Vagina (tissue), 2 donors: Measurements from ENCODE around the gene MACROD2.

Experiments used
- POLR2A ChIP-seq, 2 donors: fragments of 450-650 bp; IDR thresholded peaks; one replicate each; pipeline ENCODE4 v1.6.1; 2017; ENCODE audit warnings: antibody characterized with exemption in 2 of 2, mild to moderate bottlenecking in 2 of 2, moderate library complexity in 2 of 2
- POLR2AphosphoS5 ChIP-seq, 2 donors: sonication (generic); formaldehyde crosslinking; IDR thresholded peaks; one replicate each; pipeline ENCODE4 v1.9.0; 2017; ENCODE audit warnings: antibody characterized with exemption in 2 of 2, mild to moderate bottlenecking in 2 of 2, low read depth in 1 of 2; ENCODE audit not compliant: insufficient read depth in 1 of 2
- TF ChIP-seq, protein P1 (sequence below), 3 experiments: fragments of 450-650 bp in 2 of 3; fragments of 200-600 bp in 1 of 3; sonication (generic) in 1 of 3; IDR thresholded peaks; one replicate each; pipeline ENCODE4 v1.5.1; 2017 to 2019; ENCODE audit warnings: antibody characterized with exemption in 3 of 3, mild to moderate bottlenecking in 2 of 3, moderate library complexity in 2 of 3

DNA sequence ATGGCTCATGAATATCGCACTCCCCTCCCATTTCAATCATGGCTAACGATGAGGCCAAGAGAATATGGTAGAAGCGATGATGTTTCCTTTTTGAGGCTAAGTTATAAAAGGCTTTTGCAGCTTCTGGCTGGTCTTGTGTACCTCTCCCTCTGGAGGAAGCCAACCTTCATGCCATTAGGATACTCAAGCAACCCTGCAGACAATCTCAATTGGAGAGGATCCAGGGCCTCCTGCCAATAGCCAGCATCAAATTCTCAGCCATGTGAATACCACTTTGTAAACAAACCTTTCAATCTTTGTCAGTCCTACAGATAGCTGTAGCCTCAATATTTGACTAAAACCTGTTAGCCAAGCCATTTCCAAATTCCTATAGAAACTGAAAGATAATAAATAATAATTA is 1839.5 kb downstream of the MACROD2 start:
- TF ChIP-seq, protein P1, sequence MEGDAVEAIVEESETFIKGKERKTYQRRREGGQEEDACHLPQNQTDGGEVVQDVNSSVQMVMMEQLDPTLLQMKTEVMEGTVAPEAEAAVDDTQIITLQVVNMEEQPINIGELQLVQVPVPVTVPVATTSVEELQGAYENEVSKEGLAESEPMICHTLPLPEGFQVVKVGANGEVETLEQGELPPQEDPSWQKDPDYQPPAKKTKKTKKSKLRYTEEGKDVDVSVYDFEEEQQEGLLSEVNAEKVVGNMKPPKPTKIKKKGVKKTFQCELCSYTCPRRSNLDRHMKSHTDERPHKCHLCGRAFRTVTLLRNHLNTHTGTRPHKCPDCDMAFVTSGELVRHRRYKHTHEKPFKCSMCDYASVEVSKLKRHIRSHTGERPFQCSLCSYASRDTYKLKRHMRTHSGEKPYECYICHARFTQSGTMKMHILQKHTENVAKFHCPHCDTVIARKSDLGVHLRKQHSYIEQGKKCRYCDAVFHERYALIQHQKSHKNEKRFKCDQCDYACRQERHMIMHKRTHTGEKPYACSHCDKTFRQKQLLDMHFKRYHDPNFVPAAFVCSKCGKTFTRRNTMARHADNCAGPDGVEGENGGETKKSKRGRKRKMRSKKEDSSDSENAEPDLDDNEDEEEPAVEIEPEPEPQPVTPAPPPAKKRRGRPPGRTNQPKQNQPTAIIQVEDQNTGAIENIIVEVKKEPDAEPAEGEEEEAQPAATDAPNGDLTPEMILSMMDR (IDR thresholded peaks at IDR 0.05): no peak
- TF ChIP-seq POLR2AphosphoS5 (IDR thresholded peaks at IDR 0.05; ENCODE audit: insufficient read depth in 1 of 2, low read depth in 1 of 2): no peak
- TF ChIP-seq POLR2A (IDR thresholded peaks at IDR 0.05): no peak
